Measurements from ENCODE around the gene PSMG3.

The PSMG3 gene, protein sequence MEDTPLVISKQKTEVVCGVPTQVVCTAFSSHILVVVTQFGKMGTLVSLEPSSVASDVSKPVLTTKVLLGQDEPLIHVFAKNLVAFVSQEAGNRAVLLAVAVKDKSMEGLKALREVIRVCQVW

DNA sequence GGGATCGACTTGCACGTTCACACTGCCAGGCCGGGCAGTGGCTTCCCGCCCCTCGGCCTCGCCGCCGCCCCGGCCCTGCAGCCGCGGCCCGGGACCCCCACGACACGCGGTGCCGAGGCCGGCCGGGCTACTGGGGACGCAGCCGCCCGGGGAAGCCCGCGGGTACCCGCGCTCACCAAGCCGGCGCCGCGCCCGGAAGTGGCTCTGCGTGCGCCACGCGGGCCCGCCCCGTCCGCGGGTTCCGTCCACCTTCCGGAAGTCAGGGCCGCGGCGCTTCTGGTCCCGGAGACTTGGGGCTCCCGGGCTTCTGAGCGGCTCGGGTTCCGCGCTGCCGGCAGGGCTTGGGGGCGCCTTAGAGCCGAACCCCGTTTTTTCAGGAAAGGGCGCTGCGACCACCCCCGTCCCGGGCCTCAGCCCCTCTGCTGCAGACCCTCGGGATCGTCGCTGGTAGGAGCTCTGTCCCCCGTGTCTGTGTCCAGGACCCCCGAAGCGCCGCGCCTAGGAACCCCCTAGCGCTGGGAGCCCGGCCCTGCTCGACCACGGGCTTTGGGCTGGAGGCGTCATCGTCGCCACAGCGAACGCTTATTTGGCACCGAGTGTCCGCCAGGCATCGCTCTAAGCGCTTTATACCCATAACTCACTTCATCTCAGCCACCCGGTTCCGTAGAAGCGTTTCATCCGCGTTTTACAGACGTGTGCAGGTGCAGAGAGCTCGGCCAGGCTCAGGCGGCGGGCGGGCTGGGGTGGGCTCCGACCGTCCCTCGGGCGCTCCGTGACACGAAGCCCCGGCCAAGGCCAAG, at the start of gene PSMG3:
Gene PSMG3 (minus strand): TSS at position 200 of the 800 bp plus-strand sequence. CDS start 693 bp downstream, outside the sequence.
- DNase-seq = no peak

DNA sequence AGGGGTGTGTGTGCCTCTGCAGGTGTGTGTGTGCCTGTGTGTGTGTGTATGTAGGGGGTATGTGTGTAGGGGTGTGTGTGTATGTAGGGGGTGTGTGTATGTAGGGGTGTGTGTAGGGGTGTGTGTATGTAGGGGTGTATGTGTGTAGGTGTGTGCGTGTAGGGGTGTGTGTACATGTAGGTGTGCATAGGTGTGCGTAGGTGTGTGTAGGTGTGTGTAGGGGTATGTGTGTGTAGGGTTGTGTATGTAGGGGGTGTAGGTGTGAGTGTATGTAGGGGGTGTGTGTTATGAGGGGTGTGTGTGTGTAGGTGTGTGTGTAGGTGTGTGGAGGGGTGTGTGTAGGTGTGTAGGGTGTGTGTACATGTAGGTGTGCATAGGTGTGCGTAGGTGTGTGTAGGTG, 48.6 kb upstream of the PSMG3 start:
- no peak for DNase-seq

DNA sequence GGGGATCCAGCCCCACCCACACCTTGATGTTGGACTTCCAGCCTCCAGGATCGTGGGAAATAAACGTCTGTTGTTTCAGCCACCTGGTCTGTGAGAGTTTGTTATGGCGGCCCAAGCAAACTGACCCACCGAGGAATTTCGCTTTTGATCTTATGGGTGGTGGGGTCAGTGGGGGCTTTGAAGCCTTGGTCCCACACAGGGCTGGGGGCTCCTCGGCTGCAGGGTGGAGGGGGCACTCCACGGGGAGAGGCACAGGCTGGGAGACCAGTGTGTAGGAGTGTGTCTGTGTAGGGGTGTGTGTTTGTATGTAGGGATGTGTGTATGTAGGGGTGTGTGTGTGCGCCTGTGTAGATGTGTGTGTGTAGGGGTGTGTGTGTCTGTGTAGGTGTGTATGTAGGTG, 48.1 kb upstream of the PSMG3 start:
- DNase-seq = no peak

DNA sequence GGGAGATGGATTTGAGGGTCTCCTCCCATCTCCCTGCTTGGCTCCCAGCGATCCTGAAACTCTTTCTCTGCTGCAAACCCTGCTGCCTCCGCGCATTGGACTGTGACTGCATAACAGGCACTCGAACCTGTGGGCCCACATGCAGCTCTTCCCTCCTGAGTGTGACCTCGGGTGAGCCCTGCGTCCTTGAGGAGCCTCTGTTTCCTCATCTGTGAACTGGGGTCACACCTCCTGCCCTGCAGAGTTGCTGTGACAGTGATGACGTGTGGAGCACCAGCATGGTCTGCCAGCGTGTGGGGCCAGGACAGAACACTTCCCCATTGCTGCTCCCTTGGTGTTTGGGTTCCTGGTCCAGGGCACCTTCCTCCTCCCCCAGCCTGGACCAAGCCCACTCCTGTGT, 46.9 kb upstream of the PSMG3 start:
- DNase-seq = no peak

DNA sequence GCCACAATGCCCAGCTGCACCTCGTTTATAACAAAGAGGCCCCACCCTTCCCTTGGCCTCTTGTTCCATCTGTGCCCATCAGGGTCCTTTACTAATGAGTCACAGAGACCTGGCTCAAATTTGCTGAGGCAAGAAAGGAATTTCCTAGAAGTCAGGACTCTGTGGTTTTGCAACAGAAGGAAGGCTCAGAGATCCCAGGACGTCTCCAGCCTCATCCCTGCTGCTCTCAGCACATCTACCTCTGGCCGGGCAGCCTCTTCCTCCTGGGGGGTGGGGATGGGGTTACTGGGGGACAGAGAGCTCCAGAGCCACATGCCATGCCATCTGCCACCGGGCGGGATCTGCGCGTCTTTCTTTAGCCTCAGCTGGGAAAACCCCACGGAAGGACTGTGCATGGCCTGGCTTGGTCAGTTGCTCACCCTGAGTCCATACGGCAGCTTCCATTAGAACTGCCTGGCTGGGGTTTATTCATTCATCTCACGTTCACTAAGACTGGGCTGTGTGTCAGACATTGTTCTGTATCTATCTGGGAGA, 41.9 kb upstream of the PSMG3 start:
- no peak for DNase-seq

DNA sequence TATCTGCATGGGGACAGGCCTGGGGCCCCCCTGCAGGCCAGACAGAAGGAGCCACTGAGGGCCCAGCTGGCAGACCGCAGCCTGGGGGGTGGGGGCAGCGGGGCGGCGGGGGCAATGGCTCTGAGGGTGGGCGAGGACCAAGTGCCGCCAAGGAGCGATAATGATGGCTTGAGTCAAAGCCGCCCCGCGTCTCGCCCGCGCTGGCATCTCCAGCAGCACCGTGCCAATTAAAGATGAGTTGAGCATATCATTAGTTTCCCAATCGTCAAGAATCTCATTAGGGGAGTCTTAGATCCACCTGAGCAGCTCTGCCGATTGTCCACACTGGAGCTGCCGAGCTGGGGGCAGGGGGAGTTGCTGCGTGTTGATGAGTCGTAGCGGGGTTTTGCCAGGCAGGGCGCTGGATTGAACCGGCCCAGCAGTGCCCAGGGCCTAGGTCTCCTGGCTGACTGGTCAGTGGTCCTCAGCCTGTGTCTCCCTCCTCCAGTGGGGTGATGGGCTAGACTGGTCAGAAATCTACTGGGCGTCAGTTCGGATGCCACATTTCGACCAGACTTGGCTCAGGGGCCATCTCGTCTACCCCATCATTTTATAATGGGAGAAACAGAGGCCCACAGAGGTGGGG, 41.0 kb upstream of the PSMG3 start:
- DNase-seq = no peak

DNA sequence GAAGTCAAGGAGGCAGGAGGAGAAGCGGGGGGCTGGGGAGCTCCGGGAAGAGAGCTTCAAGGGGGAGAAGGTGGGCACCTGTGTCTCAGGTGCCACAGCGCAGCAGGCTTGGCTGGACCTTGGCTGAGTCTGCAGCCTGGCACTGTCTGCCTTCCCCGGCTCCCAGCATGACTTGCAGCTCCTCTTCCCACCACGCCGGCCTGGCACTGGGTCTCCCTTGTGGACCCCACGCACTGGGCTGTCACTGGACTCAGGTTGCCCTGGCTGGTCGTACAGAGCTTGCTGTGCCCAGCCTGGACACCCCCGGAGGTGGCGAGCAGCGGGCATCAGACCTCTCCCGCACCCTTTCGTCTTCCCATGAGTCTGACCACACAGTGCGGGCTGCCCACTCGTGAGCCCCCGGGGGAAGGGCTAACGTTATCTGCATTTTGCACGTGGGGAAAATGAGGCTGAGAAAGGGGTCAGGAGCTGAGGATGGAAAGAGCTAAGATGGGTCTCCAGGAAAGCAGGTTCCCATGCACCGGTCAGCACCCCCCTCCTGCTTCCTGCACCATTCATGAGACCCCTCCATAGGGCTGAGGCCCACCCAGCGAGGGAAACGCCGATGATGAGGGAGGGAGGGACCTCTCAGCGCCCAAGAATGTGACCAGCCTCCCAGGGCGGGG, 40.3 kb upstream of the PSMG3 start:
- no peak for DNase-seq

DNA sequence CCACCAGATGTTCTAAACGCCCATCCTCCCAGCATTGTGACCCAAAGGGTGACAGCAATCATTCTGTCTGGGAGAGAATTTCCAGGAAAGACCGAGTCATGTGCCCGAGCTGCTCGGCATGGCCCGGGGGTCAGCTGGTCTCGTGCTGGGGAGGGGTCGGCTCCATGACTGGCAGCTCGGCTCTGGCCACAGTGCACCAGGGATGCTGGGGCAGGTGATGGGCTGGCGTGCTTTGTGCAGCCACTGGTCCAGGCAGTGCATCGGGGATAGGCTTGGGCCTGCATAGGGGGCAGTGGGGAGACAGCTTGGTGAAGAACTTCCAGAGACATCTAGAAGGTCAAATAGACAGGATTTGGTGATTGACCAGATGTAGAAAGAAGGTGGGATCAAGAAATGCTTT, 39.2 kb upstream of the PSMG3 start:
- DNase-seq = no peak

DNA sequence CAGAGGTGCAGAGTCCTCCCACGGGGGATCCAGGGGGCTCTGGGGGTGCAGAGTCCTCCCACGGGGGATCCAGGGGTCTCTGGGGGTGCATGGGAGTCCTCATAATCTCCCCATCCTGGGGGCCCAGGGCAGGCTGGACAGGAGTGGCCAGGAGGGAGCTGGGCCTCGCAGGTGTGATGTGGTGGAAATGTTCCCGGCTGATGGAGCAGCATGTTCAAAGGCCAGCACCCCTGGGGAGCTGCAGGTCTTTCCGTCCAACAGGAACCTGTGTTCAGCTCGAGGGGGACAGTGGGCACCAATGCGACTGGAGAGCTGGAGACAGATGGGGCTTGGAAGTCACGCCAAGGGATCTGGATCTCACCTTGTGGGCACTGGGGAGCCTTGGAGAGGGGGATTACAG, 38.5 kb upstream of the PSMG3 start:
- no peak for DNase-seq

DNA sequence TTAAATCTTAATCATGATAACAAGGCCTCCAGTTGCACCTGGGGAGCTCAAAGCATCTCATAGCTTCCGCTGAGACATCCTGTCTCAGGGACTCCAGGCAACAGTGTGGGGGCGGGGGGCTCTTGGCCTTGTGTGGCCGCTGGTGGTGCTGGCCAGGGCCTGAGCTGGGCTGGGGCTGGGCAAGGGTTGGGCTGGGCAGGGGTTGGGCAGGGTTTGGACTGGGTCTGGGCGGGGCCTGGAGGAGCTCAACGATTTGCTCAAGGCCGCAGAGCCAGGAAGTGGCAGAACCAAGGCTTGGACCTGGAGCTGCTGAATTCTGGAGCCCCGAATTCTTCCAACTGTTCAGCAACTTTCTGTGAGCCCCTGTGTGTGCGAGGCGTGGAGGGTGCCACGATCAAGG, 37.9 kb upstream of the PSMG3 start:
- DNase-seq = no peak

DNA sequence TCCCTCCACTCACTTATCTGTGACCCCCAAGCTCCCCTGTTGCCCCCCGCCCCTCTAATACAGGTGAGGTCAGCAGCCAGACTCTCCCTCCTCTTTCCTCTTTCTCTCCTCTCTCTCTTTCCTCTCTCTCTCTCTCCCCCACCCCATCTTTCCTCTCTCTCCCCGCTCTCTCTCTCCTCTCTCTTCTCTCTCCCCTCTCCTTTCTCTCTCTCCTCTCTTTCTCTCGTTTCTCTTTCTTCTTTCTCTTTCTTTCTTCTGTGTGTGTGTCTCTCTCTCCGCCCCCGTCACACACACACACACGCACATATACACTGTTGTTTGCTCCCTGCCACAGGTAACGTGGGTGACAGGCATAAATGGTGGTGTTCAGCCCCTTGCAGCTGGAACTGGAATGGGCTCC, 37.2 kb upstream of the PSMG3 start:
- no peak for DNase-seq

DNA sequence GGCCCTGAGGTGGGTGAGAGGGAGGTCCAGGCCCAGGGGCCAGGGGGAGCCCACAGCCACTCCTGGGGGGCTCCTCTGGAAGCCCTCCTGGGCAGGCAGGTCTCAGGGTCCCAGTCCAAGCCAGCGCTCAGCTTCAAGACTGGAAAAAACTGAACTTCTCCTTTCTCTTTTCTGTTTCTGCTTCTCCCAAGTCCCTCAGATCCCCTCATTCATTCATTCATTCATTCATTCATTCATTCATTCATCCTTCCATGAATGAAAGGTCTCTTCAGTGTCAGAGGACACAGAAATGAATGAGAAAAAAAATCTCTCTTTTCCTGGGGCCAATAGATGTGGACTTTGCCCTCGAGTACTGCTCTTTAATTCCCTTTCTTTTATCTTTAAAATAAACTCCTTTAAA, 34.6 kb upstream of the PSMG3 start:
- DNase-seq = no peak

DNA sequence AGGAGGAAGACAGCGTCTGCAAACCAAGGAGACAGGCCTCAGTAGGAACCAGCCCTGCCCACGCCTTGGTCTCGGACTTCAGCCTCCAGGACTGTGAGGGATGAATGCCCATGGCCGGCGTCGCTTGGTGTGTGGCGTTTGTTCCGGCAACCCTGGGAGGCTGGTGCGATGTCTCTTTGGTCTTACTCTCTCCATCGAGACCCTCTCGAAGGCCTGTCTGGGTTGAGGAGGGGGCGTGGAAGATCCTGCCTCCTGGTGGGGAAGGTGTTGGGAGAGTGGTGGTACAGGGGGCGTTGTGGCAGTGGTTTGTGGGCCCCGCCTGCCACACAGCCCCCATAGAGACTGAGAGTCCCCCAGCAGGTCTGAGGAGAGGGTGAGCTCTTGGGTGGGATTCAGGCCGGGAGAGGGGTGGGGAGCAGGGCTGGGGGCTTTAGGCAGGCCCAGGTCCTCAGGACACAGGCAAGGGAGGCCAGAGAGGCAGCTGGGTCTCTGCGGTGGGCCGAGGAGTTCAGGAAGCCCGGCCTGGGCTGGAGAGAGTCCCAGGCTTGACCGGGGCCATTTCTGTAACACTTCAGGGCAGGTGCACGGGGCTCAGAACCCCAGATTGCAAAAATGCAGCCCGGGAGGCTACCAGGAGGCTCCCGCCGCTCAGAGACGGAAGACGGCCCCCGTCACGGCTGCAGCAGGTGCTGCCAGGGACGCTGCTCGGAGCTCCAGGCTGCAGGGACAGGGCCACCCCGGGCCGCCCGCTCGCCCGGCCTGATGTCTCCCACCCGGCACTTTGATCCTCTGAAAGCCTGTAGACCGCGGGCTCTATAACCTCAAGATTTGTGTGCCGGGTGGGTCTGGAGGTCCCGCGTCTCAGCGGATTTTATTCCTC, 33.8 kb upstream of the PSMG3 start:
- DNase-seq = no peak

DNA sequence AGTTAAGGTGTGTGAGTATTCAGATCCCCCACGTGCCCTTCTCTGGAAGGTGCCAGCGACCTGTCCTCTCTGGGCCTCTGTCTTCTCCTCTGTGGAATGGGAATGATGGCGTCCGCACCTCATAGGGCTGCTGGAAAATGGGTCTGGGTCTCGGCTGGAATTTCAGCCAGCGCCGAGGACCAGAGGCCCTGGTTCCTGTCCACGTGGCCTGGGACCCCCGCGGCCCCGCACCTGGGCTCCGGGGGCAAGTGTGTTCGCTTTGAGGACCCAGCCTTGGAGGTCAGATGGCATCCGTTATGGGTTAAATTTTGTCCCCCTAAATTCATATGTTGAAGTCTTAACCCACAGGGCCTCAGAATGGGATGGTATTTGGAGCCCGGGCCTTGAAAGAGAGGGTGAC, 32.6 kb upstream of the PSMG3 start:
- no peak for DNase-seq

DNA sequence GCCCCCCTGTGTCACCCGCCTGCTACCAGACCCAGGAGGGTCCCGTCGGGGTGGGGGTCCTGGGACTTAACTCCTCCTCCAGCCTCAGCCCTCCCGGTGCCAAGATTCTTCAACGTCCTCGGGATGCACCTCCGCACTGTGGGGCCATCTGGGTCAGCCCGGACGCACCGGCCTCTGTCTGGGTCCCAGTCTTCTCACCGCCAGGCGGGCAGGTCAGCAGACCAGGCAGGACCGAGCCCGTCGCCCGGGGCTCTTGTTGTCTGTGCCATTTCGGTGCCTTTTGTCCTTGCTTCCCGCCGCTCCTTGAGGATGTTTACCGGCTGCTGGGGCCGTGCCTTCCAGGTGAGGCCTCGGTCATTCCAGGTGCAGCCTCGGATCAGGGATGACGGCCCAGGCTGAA, 32.1 kb upstream of the PSMG3 start:
- no peak for DNase-seq

DNA sequence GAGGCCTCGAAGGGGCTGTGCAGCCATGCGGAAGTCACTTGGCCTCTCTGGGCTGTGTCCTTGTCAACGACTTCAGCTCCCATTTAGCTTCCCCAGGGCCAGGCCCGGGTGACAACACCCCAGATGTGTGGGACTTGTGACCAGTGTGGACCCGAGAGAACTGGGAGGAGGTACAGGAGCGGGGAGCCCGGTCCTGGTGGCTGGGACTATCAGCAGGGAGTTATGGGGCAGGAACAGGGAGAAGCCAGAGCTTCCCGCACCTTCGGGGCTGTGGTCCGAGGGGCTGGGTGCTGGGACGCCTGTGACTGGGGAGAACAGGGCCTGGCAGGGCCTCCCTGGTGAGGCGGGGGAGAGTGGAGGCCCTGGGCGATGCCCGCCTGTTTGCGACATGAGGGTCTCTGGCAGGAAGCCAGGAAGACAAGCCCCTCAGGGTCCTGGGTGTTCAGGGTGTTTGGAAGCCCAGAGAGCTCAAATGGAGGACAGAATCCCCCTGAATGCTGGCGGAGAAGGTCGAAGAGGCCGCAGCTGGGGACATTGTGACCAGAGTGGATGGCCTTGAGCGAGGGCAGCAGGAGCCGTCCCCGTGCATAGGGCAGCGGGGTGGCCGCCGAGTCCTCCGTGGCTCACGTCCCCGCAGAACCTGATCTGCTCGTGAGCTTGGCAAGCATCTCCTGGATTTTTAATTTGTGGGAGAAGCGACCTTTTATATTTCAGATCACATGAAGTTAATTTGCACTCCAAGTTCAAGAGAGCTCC, 30.0 kb upstream of the PSMG3 start:
- DNase-seq = no peak

DNA sequence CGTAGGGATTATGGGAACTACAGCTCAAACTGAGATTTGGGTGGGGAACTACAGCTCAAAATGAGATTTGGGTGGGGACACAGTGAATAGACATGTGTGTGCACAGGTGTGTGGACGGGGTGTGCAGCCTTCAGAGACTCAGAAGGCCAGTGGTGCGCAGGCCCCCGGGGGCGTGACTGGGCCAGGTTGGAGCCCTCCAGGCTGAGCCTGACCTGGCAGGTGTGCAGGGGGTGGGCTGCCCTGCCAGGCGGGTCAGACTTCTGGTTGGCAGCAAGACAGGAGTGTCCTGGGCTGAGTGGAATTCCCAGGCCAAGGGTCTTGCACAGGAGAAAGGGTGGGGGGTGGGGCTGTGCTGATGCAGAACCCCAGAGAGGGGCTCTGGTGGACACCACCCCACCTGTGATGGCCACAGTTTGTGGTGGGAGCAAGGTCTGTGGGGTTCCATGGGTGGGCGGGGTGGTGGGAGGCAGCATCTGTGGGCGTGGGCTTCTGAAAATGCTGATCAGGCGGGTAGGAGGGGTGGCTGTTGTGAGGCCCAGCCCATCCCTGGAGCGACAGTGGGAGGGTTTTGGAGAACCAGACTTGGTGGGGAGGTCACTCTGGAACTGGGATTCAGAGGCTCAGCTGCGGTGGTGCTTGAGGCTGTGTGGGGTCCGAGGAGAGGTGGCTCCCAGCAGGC, 29.3 kb upstream of the PSMG3 start:
- DNase-seq = no peak

DNA sequence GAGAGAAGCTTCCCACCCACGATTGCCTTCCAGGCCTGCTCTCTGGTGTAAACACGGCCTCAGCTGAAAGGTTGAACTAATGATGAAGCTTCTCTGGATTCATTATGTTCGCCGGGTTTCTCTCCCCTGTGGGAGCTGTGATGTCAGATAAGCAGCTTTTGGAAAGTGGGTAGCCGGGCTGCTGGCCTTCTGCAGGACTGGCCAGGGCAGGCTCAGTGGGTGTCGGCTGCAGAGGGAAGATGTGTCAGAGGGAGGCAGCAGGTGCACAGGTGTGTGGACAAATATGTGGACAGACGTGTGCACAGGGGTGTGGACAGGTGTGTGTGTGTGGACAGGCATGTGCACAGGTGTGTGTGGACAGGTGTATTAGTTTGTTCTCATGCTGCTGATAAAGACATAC, 28.5 kb upstream of the PSMG3 start:
- DNase-seq = no peak

DNA sequence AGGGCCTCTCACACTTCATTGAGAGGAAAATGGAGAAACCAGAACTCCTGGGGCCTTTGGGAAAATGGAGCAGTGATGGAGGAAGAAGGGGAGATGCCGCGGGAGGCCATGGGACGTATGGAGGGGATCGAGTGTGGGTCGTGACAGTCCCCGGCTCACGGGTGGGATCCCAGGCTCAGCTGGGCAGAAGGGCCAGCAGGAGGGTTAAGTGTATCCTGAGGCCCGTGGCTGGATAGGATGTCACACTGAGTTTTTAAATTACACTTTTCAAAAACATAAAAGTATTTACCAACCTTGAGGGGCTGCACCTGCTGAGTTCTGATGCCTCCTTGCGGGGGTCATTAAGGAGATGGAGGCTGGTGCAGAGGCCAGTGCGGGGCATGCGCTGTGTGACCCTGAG, 28.0 kb upstream of the PSMG3 start:
- DNase-seq = no peak

DNA sequence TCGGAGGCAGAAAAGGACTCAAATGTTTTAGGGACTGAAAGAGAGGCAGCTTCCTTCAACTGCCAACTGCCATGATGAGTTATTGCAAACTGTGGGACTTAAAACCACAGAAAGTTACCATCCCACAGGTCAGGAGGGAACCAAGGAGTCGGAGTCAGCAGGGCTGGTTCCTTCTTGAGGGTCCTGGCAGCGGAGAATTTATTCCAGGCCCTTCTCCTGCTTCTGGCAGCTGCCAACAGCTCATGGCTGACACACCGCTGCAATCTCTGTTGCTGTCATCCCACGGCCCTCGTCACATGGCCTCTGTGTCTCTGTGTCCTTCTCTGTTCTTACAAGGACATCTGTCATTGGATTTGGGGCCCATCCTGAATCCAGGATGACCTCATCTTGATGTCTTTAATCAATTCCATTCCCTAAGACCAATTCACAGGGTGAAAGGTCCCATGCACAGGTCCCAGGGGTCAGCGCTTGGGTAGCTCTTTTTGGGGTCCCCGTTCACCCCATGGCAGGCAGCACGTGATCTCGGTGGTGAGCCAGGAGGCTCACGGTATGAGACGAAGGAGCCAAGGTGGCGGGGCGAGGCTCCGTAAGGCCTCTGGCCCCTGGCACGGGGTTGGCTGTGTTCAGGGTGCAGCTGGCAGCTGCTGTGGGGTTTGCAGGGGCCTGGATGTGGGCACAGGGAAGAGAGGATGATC, 27.4 kb upstream of the PSMG3 start:
- DNase-seq = no peak

All from NCI-H187 treated with DMSO at 0.1 percent for 48 hours (cell line).